Esophagus squamous epithelium (tissue), 5 donors: ENCODE results near the gene CREBL2. TPM values are rescaled to one million over a fixed set of nuclear protein-coding genes. Genes with fewer than 3 reads are reported as not detected.

ENCODE experiments used
- DNase-seq: peaks from one replicate; lab custom pipeline; 2025; lab: John Stamatoyannopoulos, UW
- H3K27ac ChIP-seq, 4 donors: fragments of 200-600 bp; sonication (generic); one replicate each; pipeline ENCODE4 v1.5.1; 2016 to 2019; ENCODE audit warnings: mild to moderate bottlenecking in 1 of 4
- H3K27me3 ChIP-seq, 4 donors: fragments of 200-600 bp; sonication (generic); 1 replicate in 3 of 4; 2 replicates in 1 of 4; pipeline versions ENCODE4 v1.5.1 to v1.6.0; 2017 to 2021; ENCODE audit warnings: antibody characterized with exemption in 1 of 4
- H3K36me3 ChIP-seq, 3 donors: fragments of 200-600 bp; sonication (generic); one replicate each; pipeline ENCODE4 v1.5.1; 2016 to 2019
- H3K4me1 ChIP-seq, 3 donors: fragments of 200-600 bp; sonication (generic); one replicate each; pipeline ENCODE4 v1.5.1; 2017 to 2019
- H3K4me3 ChIP-seq, 4 donors: fragments of 200-600 bp; sonication (generic); 1 replicate in 3 of 4; 2 replicates in 1 of 4; pipeline ENCODE4 v1.5.1; 2016 to 2019; ENCODE audit warnings: mild to moderate bottlenecking in 2 of 4, moderate library complexity in 1 of 4
- H3K9me3 ChIP-seq, 3 donors: fragments of 200-600 bp; sonication (generic); one replicate each; pipeline ENCODE4 v1.5.1; 2016 to 2019
- POLR2A ChIP-seq, 4 donors: fragments of 450-650 bp; IDR thresholded peaks; one replicate each; pipeline ENCODE4 v1.6.1; 2017; ENCODE audit warnings: antibody characterized with exemption in 4 of 4, mild to moderate bottlenecking in 4 of 4, moderate library complexity in 3 of 4
- WGBS, 2 donors: methylation state at CpG; one replicate each; pipeline ENCODE4 v1.1.5; 2018; 5-methylcytosine and 5-hydroxymethylcytosine counted together
- intact Hi-C: fragments of 100-400 bp; cut with DNase I; formaldehyde crosslinking; loops from one replicate; pipeline ENCODE4 v1.15.0; 2022
- total RNA-seq, 4 donors: library from RNA; depleted of rRNA; stranded (reverse); fragments of >200 nt; gene quantifications; one replicate each; pipeline ENCODE4 v1.1.0, GENCODE V29; 2016
- TF ChIP-seq, protein P1 (sequence below), 6 experiments: fragments of 450-650 bp in 4 of 6; fragments of 200-600 bp in 2 of 6; sonication (generic) in 2 of 6; IDR thresholded peaks; one replicate each; pipeline ENCODE4 v1.5.1; 2016 to 2019; ENCODE audit warnings: antibody characterized with exemption in 6 of 6, mild to moderate bottlenecking in 4 of 6, moderate library complexity in 4 of 6
- donor health status: DM: yes; HTN: yes; CAD: no.

The CREBL2 gene
- total RNA-seq, 4 donors from 2014 or later = 9.4 to 30.7 (median 17.3) TPM

DNA sequence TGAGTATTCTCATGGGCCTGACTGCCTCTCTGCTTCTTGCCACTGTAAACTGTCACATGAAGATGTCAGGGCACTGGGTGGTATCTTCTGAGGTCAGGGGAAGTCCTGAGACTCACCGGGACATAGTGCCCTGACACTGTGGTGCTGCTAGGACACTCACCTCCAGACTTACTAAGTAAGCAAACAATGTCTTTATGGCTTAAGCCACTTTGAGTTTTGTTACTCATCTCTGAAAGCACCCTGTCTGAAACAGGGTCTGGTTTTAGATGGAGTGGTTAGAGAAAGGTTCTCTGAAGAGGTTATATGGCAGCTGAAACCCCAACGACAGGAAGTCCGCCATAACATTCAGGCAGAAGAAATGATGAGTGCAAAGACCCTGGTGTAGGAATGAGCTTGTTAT lies 61.6 kb downstream of the CREBL2 start:
- intact Hi-C loops = no loop called here

DNA sequence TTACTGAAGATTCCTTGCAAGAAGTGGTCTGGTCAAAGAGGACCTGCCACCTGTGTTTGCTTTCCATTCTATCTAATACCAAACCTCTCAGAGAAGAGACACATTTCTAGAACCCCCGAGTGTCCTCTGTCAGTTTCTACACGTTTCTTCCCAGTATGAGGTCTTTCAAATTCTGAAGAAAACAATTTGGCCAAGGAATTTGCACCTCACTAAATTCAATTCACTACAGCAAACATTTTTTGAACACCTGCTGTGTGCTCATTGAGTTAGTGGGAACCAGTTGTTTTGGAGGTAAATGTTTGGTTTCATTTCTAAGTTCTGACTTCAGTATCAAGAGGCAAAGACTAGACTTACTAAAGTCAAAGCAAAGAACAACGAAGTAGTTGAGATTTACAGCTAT lies 64.9 kb downstream of the CREBL2 start:
- no peaks in the 10 kb centered on the region for H3K4me1 ChIP-seq
- no peak overlapping the region for H3K27ac ChIP-seq
- WGBS, 2 donors = 33 to 39% methylated on average over 3 of the region's 3 CpGs
- H3K36me3 ChIP-seq = no peaks in the 10 kb centered on the region
- H3K4me3 ChIP-seq = no peak overlapping the region
- DNase-seq = no peak
- TF ChIP-seq POLR2A (IDR thresholded peaks at IDR 0.05) = no peak
- TF ChIP-seq, protein P1, sequence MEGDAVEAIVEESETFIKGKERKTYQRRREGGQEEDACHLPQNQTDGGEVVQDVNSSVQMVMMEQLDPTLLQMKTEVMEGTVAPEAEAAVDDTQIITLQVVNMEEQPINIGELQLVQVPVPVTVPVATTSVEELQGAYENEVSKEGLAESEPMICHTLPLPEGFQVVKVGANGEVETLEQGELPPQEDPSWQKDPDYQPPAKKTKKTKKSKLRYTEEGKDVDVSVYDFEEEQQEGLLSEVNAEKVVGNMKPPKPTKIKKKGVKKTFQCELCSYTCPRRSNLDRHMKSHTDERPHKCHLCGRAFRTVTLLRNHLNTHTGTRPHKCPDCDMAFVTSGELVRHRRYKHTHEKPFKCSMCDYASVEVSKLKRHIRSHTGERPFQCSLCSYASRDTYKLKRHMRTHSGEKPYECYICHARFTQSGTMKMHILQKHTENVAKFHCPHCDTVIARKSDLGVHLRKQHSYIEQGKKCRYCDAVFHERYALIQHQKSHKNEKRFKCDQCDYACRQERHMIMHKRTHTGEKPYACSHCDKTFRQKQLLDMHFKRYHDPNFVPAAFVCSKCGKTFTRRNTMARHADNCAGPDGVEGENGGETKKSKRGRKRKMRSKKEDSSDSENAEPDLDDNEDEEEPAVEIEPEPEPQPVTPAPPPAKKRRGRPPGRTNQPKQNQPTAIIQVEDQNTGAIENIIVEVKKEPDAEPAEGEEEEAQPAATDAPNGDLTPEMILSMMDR (IDR thresholded peaks at IDR 0.05) = no peak
- H3K27me3 ChIP-seq = no peaks in the 10 kb centered on the region
- no peaks in the 10 kb centered on the region for H3K9me3 ChIP-seq
- intact Hi-C loops = no loop called here

More for the DNA sequence above, 61.6 kb downstream of the CREBL2 start:
- Histone ChIP-seq H3K4me3 (no peak overlapping the region), H3K9me3 (no peaks in the 10 kb centered on the region), H3K36me3 (no peaks in the 10 kb centered on the region), H3K27ac (no peak overlapping the region), H3K27me3 (no peaks in the 10 kb centered on the region), H3K4me1 (no peaks in the 10 kb centered on the region)
- DNase-seq = no peak
- 81 to 83% methylated on average over 3 of the region's 3 CpGs for WGBS, 2 donors
- TF ChIP-seq, protein P1 (IDR thresholded peaks at IDR 0.05) = no peak
- no peak for TF ChIP-seq POLR2A (IDR thresholded peaks at IDR 0.05)

DNA sequence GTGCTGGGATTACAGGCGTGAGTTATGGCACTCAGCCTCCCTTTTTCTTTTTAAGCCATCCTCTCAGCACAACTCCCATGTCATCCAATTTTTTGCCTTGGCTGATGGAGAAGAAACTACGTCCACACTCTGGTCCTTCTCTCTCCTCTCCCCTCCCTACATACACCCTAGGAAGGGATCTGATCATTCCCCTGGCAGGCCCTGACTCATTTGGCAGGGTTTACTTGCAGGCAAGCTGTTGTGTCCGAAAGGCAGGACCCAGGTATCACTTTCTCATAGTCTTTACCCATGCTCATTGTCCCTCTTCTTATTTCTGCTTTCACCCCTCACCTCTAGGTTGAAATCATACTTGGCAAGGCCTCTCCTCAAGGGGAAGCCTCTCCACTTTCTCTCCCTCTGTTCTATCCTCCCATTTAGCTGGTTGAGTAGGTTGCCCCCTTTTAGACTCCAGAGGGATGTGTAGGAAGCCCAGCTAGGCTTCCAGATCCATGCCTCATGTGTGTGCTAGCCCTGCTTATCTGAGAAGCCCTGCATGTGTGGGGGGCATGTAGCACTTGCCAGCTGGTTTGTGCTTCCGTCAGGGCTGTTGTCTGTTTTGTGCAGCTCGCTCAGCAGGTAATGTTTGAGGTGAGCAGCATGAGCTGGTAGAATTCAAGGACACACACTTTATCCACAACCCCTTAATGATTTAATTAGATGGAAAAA lies 69.5 kb downstream of the CREBL2 start:
- no peak overlapping the region for H3K27ac ChIP-seq
- WGBS, 2 donors = 84 to 92% methylated on average over 4 to 5 of the region's 5 CpGs
- no peaks in the 10 kb centered on the region for H3K36me3 ChIP-seq
- no peak for DNase-seq
- TF ChIP-seq, protein P1 (IDR thresholded peaks at IDR 0.05) = no peak
- no peak for TF ChIP-seq POLR2A (IDR thresholded peaks at IDR 0.05)
- no peaks in the 10 kb centered on the region for H3K27me3 ChIP-seq
- intact Hi-C loops = no loop called here
- H3K4me1 ChIP-seq = no peaks in the 10 kb centered on the region
- H3K4me3 ChIP-seq = no peak overlapping the region
- H3K9me3 ChIP-seq = no peaks in the 10 kb centered on the region

DNA sequence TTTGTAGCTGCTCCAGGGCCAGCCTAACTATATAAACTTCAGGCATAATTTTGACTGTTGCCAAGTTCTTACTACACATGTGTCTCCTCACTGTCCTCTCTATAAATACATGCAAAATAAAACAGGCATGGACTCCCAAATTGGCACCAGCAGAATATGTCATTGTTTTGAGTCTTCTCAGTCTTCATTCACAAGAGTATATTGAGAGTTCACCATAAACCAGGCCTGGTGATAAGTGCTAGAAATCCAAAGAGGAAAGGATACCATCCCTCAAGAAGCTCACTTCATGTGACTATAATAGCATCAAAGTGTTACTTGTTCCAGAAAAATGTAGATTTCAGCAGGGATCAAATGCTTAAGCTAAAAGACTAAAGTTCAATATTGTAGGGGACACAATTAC lies 70.6 kb downstream of the CREBL2 start:
- no peak for DNase-seq
- intact Hi-C loops = no loop called here
- no peak overlapping the region for H3K27ac ChIP-seq
- no peaks in the 10 kb centered on the region for H3K36me3 ChIP-seq
- H3K27me3 ChIP-seq = no peaks in the 10 kb centered on the region
- H3K4me3 ChIP-seq = no peak overlapping the region
- no peaks in the 10 kb centered on the region for H3K9me3 ChIP-seq
- TF ChIP-seq, protein P1 (IDR thresholded peaks at IDR 0.05) = no peak
- H3K4me1 ChIP-seq = no peaks in the 10 kb centered on the region

DNA sequence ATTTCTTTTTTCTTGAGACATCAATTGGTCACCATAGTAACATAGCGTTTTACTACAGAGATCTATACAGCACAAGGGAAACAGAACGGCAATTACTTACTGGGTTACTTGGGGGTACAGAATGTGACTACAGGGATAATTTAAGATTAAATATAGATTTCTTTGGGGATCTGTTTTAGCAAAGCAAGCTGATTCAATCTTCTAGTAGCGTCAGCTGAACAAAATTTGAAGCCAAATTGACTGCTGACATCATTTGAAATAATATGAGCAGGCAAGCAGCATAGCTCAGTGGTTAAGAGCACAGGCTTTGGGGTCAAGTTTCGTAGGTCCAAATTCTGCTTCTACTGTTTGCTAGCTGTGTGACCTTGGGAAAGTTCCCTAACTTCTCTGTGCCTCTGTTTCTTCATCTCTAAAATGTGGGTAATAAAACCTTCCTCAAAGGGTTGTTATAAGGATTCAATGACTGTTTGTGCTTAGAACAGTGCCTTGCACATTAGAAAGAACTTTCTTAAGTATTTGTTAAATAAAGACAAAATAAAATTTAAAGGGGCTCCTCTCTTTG lies 71.5 kb downstream of the CREBL2 start:
- H3K27ac ChIP-seq = no peak overlapping the region
- H3K4me3 ChIP-seq = no peak overlapping the region
- TF ChIP-seq, protein P1 (IDR thresholded peaks at IDR 0.05) = no peak
- no peak for TF ChIP-seq POLR2A (IDR thresholded peaks at IDR 0.05)
- WGBS, 2 donors = 77 to 79% methylated on average over 4 of the region's 4 CpGs
- no peak for DNase-seq
- H3K27me3 ChIP-seq = no peaks in the 10 kb centered on the region
- H3K4me1 ChIP-seq = no peaks in the 10 kb centered on the region
- intact Hi-C loops = no loop called here
- H3K36me3 ChIP-seq = no peaks in the 10 kb centered on the region
- no peaks in the 10 kb centered on the region for H3K9me3 ChIP-seq
